ENCODE measurements around the gene OSBPL9.

- TF ChIP-seq, protein P1, sequence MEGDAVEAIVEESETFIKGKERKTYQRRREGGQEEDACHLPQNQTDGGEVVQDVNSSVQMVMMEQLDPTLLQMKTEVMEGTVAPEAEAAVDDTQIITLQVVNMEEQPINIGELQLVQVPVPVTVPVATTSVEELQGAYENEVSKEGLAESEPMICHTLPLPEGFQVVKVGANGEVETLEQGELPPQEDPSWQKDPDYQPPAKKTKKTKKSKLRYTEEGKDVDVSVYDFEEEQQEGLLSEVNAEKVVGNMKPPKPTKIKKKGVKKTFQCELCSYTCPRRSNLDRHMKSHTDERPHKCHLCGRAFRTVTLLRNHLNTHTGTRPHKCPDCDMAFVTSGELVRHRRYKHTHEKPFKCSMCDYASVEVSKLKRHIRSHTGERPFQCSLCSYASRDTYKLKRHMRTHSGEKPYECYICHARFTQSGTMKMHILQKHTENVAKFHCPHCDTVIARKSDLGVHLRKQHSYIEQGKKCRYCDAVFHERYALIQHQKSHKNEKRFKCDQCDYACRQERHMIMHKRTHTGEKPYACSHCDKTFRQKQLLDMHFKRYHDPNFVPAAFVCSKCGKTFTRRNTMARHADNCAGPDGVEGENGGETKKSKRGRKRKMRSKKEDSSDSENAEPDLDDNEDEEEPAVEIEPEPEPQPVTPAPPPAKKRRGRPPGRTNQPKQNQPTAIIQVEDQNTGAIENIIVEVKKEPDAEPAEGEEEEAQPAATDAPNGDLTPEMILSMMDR (IDR thresholded peaks at IDR 0.05): no peak
- no peak for TF ChIP-seq POLR2AphosphoS5 (IDR thresholded peaks at IDR 0.05)
- no peak for TF ChIP-seq POLR2A (IDR thresholded peaks at IDR 0.05)
Measured at GRCh38 chr1:51749151-51749550, 132.3 kb downstream of the OSBPL9 start.
